ENCODE measurements around the gene GALNT16. TPM values are rescaled to one million over a fixed set of nuclear protein-coding genes. Genes with fewer than 3 reads are reported as not detected.
"Not testable (repeated sequence)": the region's sequence is repeated elsewhere in the genome, so short reads cannot be mapped to it uniquely, and the experiment has no call there.

GALNT16 gene
- total and polyA plus RNA-seq, 2 donors (not counting 3 experiments of a cell fraction or from before 2014, with no cell fraction given) = 0.39 to 0.49 TPM

DNA sequence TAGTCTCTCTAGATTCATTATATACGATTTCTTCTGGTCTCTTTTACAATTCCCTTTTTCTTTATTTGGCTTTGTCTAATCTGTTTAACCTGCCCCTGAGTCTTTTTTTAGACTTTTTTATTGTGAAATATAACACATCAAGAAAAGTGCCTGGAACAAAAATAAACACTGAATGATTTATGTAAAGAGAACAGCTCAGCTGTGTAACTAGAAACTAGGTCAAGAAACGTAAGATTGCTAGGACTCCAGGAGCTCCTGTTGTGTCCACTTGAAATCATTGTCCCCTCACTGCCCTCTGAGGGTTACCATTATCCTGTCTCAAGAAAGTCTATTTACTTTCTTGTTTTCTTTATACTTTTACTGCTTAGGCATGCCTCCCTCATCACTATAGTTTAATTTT is 45.6 kb upstream of the GALNT16 start:
- Histone ChIP-seq H3K4me2 (ENCODE audit: insufficient read depth, low read length) (no peak overlapping the region), H3K27ac (ENCODE audit: insufficient read depth, low read depth, low read length) (no peak overlapping the region), H3K4me3 (replicated peaks in 1 of 3; ENCODE audit: insufficient read depth in 1 of 3, low read depth in 1 of 3, low read length in 3 of 3) (no peak overlapping the region), H3K9me1 (replicated peaks; ENCODE audit: control insufficient read depth, extremely low read depth, insufficient read depth, low read length) (no peaks in the 10 kb centered on the region), H4K20me1 (replicated peaks; ENCODE audit: control insufficient read depth, extremely low read depth, insufficient read depth, low read length) (no peaks in the 10 kb centered on the region), H3K9me3 (replicated peaks; ENCODE audit: control insufficient read depth, insufficient read depth, low read length) (no peaks in the 10 kb centered on the region), H3K9ac (replicated peaks; ENCODE audit: extremely low read depth, insufficient read depth, low read length) (no peak overlapping the region), H3K79me2 (ENCODE audit: control insufficient read depth, insufficient read depth, low read length) (no peaks in the 10 kb centered on the region), H2AFZ (ENCODE audit: low read depth, low read length) (no peak overlapping the region), H3K27me3 (ENCODE audit: control insufficient read depth in 2 of 2, insufficient read depth in 2 of 2, low read length in 2 of 2) (no peaks in the 10 kb centered on the region), H3K4me1 (ENCODE audit: control insufficient read depth, extremely low read depth, insufficient read depth, low read length) (no peaks in the 10 kb centered on the region), H3K36me3 (ENCODE audit: control insufficient read depth in 2 of 2, extremely low read depth in 1 of 2, insufficient read depth in 2 of 2, low read length in 2 of 2) (no peaks in the 10 kb centered on the region)
- FAIRE-seq (no peak), DNase-seq (ENCODE audit: low read depth, low spot score) (no peak)
- no peak for TF ChIP-seq MYC (IDR thresholded peaks at IDR 0.05; ENCODE audit: low read depth, low read length)
- no peak for TF ChIP-seq POLR2A (IDR thresholded peaks at IDR 0.05; ENCODE audit: low read depth, low read length)
- TF ChIP-seq, protein P1, sequence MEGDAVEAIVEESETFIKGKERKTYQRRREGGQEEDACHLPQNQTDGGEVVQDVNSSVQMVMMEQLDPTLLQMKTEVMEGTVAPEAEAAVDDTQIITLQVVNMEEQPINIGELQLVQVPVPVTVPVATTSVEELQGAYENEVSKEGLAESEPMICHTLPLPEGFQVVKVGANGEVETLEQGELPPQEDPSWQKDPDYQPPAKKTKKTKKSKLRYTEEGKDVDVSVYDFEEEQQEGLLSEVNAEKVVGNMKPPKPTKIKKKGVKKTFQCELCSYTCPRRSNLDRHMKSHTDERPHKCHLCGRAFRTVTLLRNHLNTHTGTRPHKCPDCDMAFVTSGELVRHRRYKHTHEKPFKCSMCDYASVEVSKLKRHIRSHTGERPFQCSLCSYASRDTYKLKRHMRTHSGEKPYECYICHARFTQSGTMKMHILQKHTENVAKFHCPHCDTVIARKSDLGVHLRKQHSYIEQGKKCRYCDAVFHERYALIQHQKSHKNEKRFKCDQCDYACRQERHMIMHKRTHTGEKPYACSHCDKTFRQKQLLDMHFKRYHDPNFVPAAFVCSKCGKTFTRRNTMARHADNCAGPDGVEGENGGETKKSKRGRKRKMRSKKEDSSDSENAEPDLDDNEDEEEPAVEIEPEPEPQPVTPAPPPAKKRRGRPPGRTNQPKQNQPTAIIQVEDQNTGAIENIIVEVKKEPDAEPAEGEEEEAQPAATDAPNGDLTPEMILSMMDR (IDR thresholded peaks at IDR 0.05; ENCODE audit: extremely low read depth in 1 of 2, insufficient read depth in 1 of 2, low read depth in 1 of 2, low read length in 2 of 2) = no peak
- TF ChIP-seq, protein P2, sequence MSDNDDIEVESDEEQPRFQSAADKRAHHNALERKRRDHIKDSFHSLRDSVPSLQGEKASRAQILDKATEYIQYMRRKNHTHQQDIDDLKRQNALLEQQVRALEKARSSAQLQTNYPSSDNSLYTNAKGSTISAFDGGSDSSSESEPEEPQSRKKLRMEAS (IDR thresholded peaks at IDR 0.05; ENCODE audit: insufficient read depth, insufficient read length) = no peak
- TF ChIP-seq JUN (IDR thresholded peaks at IDR 0.05; ENCODE audit: borderline replicate concordance, insufficient read depth, insufficient read length, low read depth) = no peak
- TF ChIP-seq POLR2AphosphoS5 (IDR thresholded peaks at IDR 0.05; ENCODE audit: insufficient read depth, low read depth, low read length) = no peak
- TF ChIP-seq FOS (IDR thresholded peaks at IDR 0.05; ENCODE audit: borderline replicate concordance, insufficient read depth, low read length) = no peak
- TF ChIP-seq EZH2 (IDR thresholded peaks at IDR 0.05; ENCODE audit: borderline replicate concordance, low read depth, low read length, severe bottlenecking) = no peak
- no peak for TF ChIP-seq GATA2 (IDR thresholded peaks at IDR 0.05; ENCODE audit: insufficient read depth, insufficient read length, low read depth, low read length)
- no TSS peak for BruUV-seq (replicated peaks)
- intact Hi-C loops (cut with micrococcal nuclease) = no loop called here
- POLR2A ChIA-PET = no interaction called here
- dilution Hi-C loops (cut with MboI; ENCODE audit: extremely low pct_ligation_motif_present, low sequenced_read_pairs) = no loop called here
- CTCF ChIA-PET = interaction anchor here (1.3 kb wide), 2 partner anchors 15 to 85 kb away, joined by 3 to 4 read pairs; no protein-coding TSS in a partner anchor

- H3K27ac ChIP-seq (ENCODE audit: insufficient read depth, low read depth, low read length); H3K9me3 ChIP-seq (replicated peaks; ENCODE audit: control insufficient read depth, insufficient read depth, low read length); H3K27me3 ChIP-seq (ENCODE audit: control insufficient read depth in 2 of 2, insufficient read depth in 2 of 2, low read length in 2 of 2); H4K20me1 ChIP-seq (replicated peaks; ENCODE audit: control insufficient read depth, extremely low read depth, insufficient read depth, low read length); H3K9ac ChIP-seq (replicated peaks; ENCODE audit: extremely low read depth, insufficient read depth, low read length); H2AFZ ChIP-seq (ENCODE audit: low read depth, low read length); DNase-seq (ENCODE audit: low read depth, low spot score); H3K36me3 ChIP-seq (ENCODE audit: control insufficient read depth in 2 of 2, extremely low read depth in 1 of 2, insufficient read depth in 2 of 2, low read length in 2 of 2); intact Hi-C loops (cut with micrococcal nuclease); BruUV-seq (replicated peaks); dilution Hi-C loops (cut with MboI; ENCODE audit: extremely low pct_ligation_motif_present, low sequenced_read_pairs); CTCF ChIA-PET; POLR2A ChIA-PET; H3K4me3 ChIP-seq (replicated peaks in 1 of 3; ENCODE audit: insufficient read depth in 1 of 3, low read depth in 1 of 3, low read length in 3 of 3); H3K79me2 ChIP-seq (ENCODE audit: control insufficient read depth, insufficient read depth, low read length); H3K4me2 ChIP-seq (ENCODE audit: insufficient read depth, low read length); H3K9me1 ChIP-seq (replicated peaks; ENCODE audit: control insufficient read depth, extremely low read depth, insufficient read depth, low read length); H3K4me1 ChIP-seq (ENCODE audit: control insufficient read depth, extremely low read depth, insufficient read depth, low read length); FAIRE-seq: not testable (repeated sequence)
These were observed 42.3 kb upstream of the GALNT16 start for GRCh38 chr14:69217663-69218062.

All from endothelial cell of umbilical vein (primary cell).